Adipose tissue (tissue), 3 donors: ENCODE results near the gene PAH. TPM values are rescaled to one million over a fixed set of nuclear protein-coding genes. Genes with fewer than 3 reads are reported as not detected.
"Not testable (repeated sequence)": the region's sequence is repeated elsewhere in the genome, so short reads cannot be mapped to it uniquely, and the experiment has no call there.

Source experiments
- H3K27ac ChIP-seq: one replicate; pipeline ENCODE4 v1.5.1; 2013; ENCODE audit warnings: low read depth, low read length
- WGBS, 3 donors: extraction: QIAGEN DNeasy Blood & Tissue Kit; methylation state at CpG; one replicate each; pipeline ENCODE4 v1.1.7; 2013; 5-methylcytosine and 5-hydroxymethylcytosine counted together
- polyA plus RNA-seq, 3 donors: library from polyadenylated mRNA; stranded (reverse); fragments of 200-250 nt; gene quantifications; one replicate each; pipeline ENCODE4 v1.2.3, GENCODE V29; 2013
- donor health status: healthy with polysubstance abuse.
- donor health status: Bipolar disorder and iron deficiency.
- donor health status: healthy.

PAH gene
- polyA plus RNA-seq, 3 donors, result 0.10 to 1.9 TPM; not detected in 1

DNA sequence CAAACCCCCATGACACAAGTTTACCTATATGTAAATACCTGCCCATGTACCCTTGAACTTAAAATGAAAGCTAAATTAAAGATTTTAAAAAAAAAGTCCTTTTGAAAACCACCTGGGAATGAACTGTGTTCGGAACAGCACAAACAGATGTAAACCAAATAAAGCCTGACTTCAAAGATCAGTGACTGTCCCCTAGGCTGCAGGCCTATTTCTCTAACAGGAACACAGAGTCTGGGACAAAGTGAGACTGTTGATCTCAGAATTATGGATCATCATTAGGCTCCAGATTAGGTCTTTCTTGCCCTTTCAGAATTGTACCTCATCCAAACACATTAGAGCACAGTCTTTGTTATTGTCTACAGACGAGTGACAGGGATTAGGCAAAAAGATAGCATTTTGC, 54.6 kb downstream of the PAH start:
- no peak overlapping the region for H3K27ac ChIP-seq
- 65 to 71% (median 71%) methylated on average over 2 of the region's 2 CpGs for WGBS, 3 donors

DNA sequence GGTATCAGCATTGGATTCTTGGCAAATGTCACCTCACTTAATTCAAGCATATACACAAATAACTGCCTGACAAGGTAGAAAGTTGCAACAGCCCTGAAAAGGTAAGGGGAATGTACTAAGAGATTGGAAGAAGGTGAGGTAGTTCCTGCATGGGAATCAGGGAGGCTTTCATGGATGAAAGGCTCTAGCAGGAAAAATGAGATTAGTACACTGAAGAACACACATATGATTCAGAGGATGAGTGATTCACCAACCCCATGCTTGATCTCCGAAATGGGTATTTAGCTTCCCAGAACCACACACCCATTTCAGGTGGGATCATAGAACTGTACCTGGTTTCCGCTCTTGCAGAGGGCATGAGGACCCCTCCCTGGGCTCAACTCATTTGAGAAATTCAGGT, 65.8 kb downstream of the PAH start:
- H3K27ac ChIP-seq, result no peak overlapping the region
- 82 to 96% (median 89%) methylated on average over 2 of the region's 2 CpGs for WGBS, 3 donors

DNA sequence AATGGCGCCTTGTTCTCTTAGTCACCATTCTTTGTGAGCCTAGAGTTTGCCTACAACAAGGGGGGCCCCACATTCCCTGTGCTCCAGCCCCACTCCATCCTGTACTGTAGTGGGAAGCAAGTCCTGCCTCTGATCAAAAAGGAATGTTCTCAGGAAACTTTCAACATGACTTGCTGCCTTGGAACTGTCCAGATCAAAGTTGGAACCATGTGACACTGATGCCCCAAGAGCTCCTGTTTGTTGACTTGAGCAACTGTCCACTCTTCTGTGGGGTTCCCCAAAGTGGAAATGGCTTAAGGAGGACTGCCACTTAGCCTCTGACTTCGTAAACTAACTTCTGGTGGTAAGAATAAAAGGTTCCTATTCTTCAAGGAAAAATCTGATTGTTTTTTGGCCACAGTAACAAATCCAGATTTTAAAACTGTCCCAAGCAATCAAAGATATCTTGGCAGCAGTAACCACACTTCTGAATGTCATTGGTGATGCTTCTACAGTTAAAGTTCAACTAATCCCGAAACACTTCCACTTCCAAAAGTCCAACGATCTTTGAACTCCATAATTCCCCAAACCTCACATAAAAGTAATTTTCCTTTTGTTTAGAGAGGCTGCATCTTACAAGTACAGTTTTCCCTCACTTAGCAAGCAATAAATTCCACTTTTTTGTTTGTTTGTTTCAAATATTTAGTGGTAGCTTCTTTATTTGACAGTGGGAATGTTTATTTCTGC, 67.2 kb downstream of the PAH start:
- H3K27ac ChIP-seq, result no peak overlapping the region
- WGBS, 3 donors, result 48 to 72% (median 68%) methylated on average over 4 of the region's 4 CpGs

DNA sequence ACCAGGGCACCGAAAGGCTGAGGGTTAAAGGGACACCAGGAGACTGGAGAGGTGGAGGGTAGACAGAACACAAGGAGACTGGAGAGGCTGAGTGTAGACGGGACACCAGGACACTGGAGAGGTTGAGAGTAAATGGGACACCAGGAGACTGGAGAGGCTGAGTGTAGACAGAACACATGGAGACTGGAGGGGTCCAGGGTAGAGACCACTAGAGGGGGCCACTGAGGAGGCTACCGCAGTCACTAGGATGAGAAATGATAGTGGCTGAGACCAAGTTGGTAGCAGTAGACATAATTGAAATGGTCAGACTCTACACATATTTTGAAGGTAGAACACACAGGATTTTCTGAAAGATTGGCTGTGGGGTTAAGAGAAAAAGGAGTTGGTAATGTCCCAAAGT, 68.2 kb downstream of the PAH start:
- WGBS, 3 donors, result 80 to 90% (median 83%) methylated on average over 3 of the region's 3 CpGs
- H3K27ac ChIP-seq, result no peak overlapping the region

DNA sequence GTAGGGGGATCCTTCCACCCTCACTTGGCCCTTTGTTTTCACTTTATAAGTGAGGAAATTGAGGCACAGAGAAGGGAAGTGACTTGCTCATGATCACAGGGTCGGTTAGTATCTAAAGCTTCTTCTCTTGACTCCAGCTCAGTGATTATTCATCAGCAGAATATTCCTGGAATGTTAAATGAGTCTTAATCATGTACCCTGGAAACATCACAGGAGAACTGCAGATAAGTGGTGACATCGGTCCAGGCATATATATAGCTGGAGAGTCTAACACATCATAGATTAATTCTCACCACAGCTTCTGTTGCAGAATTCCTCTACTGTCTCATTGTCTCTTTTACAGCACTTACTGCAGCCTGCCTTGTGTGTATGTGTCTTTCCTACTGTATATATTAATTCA, 69.9 kb downstream of the PAH start:
- H3K27ac ChIP-seq, result no peak overlapping the region
- 60 to 81% (median 75%) methylated on average over 2 of the region's 2 CpGs for WGBS, 3 donors

DNA sequence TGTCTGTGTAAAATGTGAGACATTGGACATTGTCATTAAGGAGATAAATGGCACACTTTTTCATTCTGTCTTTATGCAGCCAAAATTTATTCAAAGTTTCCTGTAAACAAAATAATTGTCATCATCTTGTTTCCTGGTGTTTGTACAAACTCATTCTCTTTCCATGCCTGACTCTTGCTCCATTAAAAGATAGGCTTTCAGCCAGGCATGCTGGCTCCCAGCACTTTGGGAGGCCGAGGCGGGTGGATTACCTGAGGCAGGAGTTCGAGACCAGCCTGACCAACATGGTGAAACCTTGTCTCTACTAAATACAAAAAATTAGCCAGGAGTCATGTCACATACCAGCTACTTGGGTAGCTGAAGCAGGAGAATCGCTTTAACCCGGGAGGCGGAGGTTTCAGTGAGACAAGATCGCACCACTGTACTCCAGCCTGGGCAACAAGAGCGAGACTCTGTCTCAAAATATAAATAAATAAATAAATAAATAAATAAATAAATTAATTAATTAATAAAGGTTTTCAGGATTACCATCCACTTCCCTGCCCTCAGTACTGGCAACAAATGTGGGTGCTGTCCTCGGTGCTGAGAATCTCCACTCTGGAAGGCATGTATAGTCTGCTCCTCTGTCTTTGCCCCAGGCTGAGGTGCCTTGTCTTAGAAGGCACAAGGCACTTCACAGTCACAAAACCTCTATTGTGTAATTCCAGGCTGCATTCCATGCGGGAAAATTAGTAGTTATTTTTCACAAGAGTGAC, 83.2 kb downstream of the PAH start:
- 75 to 79% (median 76%) methylated on average over 10 of the region's 10 CpGs for WGBS, 3 donors
- no peak overlapping the region for H3K27ac ChIP-seq

DNA sequence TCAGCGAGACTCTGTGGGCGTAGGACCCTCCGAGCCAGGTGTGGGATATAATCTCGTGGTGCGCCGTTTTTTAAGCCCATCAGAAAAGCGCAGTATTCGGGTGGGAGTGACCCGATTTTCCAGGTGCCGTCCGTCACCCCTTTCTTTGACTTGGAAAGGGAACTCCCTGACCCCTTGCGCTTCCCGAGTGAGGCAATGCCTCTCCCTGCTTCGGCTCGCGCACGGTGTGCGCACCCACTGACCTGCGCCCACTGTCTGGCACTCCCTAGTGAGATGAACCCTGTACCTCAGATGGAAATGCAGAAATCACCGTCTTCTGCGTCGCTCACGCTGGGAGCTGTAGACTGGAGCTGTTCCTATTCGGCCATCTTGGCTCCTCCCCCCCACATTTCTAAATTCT, 84.2 kb downstream of the PAH start:
- 77 to 87% (median 77%) methylated on average over 15 to 22 of the region's 24 CpGs for WGBS, 3 donors
- H3K27ac ChIP-seq, result not testable (repeated sequence)

DNA sequence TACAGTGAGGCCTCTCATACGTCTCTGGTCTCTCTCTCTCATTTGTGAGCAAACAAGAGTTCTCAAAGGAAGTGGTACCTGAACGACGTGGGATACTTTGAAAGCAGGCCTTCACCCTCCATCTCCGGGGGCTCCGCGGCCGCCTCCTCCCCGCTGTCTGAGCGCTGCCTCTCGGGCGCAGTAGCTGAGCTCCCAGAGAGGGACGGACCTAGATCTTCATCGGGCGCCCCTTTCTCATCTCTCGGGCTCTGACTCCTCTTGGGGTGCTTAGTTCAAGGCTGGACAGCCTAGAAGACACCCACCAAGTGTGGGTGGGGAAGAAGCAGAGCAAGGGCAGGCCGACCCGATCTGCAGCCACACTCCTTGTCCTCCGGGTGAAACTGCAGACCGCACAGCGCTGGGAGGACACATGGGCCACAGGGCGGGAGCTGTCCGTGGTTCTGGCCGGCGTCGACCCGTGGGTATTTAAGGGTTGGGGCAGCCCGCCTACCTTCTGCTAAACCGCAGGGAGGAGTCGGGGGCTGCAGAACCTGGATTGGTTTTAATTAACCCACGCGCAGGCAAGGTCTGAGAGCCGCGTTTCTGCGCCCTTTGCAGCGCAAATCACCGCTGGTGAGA, 92.7 kb downstream of the PAH start:
- 4 to 8% (median 6%) methylated on average over 36 of the region's 36 CpGs for WGBS, 3 donors
- H3K27ac ChIP-seq, result no peak overlapping the region

DNA sequence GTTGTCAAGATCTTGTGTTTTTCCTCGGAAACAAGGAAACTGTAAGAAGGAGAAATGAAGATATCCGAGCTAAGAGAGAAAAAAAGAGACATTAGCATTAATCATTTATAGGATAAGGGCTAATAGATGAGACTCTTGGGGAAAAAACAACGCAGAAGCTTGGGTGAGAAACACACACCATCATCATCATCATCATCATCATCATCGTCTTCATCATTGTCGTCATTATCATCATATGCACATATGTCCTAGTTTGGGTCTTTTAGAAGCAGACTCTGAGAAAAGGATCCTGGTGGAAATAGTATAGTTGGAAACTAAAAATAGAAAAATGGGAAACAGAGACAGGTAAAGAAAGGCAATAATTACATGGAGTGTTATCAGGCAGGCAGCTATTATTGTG, 95.9 kb downstream of the PAH start:
- no peak overlapping the region for H3K27ac ChIP-seq
- WGBS, 3 donors, result 56 to 80% (median 72%) methylated on average over 5 of the region's 5 CpGs

DNA sequence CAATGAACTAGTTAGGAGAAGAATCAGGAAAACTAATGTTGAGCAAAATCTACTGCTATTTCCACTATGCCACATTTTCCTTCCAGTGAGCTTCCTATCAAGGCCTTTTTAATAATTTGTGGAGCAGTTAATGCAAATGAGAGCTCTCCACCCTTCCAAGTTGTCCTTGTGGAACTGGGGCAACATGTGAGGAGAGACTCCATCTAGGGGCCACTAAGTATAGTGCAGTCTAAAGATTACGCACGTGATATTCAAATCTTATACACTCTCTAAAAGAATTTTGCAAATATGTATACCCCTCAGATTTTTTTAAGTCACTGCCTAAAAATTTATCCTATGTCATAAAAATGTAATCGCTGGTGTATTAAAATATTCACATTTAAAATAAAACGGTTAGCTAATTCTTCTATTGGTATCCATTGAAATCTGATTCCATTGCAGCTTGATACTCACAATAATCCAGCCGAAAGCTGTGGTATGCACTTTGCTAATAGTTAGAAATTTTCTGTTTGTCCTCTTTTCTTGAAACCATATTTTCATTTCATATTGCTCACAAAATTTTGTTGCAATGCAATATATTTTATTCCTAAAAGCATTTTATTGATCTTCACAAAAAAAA, 100.1 kb downstream of the PAH start:
- 9 to 16% (median 9%) methylated on average over 5 of the region's 5 CpGs for WGBS, 3 donors
- H3K27ac ChIP-seq, result no peak overlapping the region

DNA sequence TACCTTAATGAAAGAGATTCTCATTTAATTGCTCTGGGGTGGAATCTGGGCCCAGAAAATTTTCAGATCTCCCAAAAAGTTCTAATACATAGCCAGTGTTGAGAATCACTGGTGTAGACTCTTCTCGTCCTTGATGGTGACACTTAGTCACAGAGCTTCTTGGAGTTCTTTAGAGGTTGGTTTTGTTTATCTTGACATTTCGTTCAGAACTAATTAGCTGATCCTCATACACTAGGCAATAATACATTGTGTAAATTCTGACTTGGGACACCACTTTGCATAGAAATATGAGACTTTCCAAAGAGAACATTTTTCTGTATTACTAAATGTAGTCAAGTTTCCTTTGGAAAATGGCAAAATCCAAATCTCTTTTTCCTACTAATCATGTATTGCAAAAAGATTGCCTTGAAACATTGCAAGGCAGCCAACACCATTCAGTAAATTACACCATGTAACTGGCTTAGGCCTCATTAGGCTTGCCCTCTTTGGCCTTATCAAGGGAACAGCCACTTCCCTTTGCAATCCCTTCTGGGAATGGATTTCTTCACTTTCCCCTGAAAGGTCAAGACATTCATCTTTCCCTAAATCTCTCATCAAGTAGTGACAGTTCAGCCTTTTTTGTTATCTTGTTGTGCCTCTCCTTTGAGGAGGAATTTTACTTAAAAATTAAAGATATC, 102.2 kb downstream of the PAH start:
- H3K27ac ChIP-seq, result no peak overlapping the region
- 47 to 63% (median 55%) methylated on average over 2 of the region's 2 CpGs for WGBS, 3 donors

DNA sequence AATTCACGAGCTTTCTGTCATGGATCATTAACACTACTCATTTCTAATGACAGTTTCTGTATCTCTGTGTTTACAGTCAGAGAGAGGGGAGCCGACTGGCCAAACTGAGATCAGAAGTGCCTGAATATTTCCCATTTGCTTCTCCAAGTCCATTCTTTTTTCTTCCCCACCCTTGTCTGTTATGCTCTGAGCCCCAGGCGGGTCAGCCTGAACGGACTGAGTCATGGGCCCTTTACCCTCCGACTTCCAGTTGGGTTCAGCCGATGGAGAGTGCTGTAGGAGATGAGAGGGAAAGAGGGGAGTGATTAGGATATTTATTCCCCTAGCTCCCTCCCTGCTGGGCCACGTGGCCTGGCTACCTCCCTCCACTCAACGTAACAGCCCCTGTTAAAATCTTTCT, 104.7 kb downstream of the PAH start:
- WGBS, 3 donors, result 31 to 50% (median 43%) methylated on average over 8 of the region's 8 CpGs
- H3K27ac ChIP-seq, result no peak overlapping the region

DNA sequence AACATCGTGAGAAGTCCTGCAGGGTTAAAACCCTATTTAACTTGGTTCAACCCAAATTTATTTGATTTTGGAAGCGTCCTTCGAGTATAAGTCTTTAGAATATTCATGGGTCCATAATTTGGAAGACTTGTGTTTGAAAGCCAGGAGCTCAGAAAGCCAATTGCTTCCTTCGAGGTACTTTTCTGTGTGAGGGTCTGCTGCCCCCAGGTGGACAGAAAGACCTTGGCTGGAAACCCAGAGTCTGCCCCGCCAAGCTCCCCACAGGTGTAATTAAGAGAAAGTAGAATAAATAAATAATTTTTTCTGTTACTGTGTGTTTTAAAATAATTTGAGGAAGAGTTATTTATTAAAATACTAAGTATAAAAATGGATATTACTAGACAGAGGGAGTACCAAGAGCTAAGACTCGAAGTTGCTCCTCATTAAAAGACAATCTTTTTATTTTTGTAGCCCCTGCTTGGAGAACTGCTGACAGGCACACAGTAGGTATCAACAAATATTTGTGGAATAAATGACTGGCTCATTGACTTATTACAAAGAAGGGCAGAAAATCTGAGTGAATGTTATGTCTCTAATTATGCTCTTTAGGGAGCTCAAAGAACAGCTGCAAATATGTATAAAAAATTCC, 105.8 kb downstream of the PAH start:
- 25 to 34% (median 28%) methylated on average over 6 of the region's 6 CpGs for WGBS, 3 donors
- H3K27ac ChIP-seq, result no peak overlapping the region

DNA sequence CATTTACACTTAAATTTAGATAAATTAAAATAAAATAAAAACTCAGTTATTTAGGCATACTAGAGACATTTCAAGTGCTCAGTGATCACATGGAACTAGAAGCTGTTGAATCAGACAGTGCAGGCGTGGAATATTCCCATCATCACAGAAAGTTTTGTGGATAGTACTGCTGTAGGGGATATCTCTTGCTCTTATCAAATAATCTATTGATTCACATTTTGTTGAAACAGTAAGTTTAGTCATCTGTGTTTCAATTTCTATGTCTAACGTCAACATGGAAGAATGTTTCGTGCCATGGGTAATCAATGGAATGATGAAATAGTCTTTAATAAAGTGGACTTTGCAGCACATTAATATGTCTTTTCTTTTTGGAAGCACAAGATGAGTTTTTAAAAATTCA, 108.6 kb downstream of the PAH start:
- WGBS, 3 donors, result 45 to 92% (median 91%) methylated on average over 3 of the region's 3 CpGs
- H3K27ac ChIP-seq, result no peak overlapping the region

DNA sequence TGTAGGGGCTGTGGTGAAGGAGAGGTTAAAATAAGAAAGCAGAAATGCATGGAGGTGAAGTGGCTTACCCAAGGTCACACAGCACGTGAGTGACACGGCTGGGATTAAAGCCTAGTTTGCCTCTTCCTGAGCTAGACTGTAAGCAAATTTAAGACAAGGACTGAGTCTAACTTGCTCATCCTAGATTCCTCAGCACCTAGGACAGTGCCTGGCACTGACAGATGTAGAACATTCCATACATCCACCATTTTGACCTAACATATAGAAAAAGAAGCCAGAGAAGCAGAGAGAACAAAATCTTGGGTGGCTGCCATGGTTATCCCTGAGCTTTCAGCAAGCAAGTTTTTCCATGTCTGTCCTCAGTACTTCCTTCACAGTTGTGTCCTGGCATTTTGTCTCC, 110.5 kb downstream of the PAH start:
- WGBS, 3 donors, result 35 to 76% (median 70%) methylated on average over 2 of the region's 2 CpGs
- no peak overlapping the region for H3K27ac ChIP-seq

DNA sequence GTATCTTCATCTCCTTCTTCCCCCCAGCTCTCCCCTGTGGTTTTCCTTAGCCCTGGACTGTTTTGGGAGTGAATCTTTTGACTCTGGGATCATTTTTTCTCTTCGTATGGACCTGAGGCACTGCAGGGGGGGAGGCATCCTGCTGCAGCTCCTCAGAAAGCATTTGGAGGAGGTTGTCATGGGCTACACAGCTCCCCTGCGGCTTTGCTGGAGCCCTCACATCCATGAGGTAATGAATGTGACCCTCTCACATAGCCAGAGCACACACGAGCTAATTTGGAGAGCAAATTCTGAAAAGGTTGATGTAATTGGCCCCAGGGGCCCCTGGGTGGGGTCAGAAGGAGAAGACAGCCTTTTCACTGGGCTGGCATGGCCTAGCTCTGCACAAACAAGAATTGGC, 110.9 kb downstream of the PAH start:
- 27 to 38% (median 35%) methylated on average over 3 of the region's 3 CpGs for WGBS, 3 donors
- H3K27ac ChIP-seq, result no peak overlapping the region

DNA sequence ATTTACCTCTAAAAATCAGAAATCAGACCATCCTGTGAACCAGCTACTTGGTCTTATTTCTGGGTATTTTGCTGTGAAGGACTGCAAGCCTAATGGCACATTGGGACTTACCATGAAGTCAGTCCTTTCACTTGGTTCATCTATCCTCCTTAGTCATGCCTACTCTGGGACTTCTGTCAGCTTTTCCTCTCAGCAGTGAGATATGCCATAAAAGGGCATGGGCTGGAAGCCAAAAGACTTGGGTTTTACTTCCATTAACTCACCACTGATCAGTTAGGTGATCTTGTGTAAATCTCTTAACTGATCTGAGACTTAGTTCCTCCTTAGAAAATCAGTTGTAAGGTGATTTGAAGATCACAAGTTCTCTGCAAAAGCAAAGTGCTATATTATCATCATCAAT, 116.5 kb downstream of the PAH start:
- no peak overlapping the region for H3K27ac ChIP-seq

DNA sequence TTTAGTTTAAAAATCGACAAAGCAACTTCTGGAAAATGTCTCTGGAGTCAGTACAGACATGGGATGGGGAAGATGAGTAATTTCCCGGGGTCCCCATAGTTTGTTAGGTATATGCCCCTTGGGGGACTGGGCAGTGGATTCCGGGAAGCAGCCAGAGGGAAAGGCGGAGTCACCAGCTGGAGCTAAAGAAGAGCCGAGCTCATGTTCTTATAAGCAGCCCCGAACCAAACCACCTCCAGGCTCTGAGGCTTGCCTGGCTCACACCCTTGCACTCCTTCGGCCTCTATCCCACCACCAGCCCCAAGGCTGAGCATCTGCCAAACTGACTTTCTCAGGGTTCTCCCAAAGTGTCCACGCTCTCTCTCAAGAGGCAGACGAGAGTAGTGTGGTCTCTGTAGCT, 117.8 kb downstream of the PAH start:
- no peak overlapping the region for H3K27ac ChIP-seq
- 62 to 68% (median 63%) methylated on average over 9 of the region's 9 CpGs for WGBS, 3 donors
